Measurements from ENCODE around the gene ENGASE.

Gene ENGASE

DNA sequence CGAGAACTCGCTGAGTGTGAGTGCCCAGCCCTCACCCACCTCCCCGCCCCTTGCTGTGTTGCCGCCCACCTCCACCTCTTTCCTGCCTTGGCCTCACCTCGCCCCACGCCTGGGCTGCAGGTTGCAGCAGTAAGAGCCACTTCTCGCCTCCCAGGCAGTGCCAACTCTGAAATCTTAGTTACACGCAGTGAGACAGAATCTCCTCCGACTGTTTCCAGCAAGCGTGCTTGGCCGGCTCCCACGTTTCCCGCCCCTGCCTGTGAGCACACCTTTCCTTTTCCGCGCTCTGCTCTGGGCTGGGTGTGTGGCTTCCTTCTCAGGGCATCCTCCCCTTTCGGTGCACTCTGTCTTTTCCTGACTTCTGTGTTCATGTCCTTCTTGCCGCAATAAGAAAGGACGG is 5.7 kb downstream of the ENGASE start:
- DNase-seq (ENCODE audit: low read depth in 3 of 3) = no peak

GRCh38 chr17:79080761-79081290 is 6.2 kb downstream of the ENGASE start:
- DNase-seq (ENCODE audit: low read depth in 3 of 3) = no peak

DNA sequence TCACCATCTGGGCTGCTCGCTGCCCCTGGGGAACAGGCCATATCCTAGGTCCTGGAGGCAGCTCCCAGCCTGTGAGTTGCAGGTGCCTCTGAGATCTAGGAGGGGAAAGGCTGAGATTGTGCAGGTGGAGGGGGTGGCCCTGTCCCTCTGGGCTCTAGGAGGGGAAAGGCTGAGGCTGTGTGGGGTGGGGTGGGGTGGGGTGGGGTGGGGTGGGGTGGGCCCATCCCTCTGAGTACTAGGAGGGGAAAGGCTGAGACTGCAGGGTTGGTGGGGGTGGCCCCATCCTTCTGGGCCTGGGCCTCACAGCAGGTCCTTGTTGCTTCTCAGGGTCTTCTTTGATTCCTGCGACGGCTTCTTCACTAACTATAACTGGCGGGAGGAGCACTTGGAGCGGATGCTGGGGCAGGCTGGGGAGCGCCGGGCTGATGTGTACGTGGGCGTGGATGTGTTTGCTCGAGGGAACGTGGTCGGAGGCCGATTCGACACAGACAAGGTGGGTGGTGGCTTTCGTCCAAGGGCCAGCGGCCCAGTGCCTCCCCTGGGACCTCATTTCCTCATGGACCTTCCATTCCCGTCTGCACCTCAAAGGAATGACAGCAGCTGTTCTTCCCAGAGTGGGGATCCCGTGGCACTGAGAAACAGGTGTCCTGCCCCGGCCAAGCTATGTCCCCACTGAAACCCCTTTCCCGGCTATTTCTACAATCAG is 7.1 kb downstream of the ENGASE start:
- DNase-seq (ENCODE audit: low read depth in 3 of 3) = no peak

- peak in 2 of 3 experiments; percentile 25 to 42 for DNase-seq (ENCODE audit: low read depth in 3 of 3)
Measured at GRCh38 chr17:79082311-79083190, 7.9 kb downstream of the ENGASE start.

GRCh38 chr17:79083191-79083971 is 8.8 kb downstream of the ENGASE start:
- no peak for DNase-seq (ENCODE audit: low read depth in 3 of 3)

DNA sequence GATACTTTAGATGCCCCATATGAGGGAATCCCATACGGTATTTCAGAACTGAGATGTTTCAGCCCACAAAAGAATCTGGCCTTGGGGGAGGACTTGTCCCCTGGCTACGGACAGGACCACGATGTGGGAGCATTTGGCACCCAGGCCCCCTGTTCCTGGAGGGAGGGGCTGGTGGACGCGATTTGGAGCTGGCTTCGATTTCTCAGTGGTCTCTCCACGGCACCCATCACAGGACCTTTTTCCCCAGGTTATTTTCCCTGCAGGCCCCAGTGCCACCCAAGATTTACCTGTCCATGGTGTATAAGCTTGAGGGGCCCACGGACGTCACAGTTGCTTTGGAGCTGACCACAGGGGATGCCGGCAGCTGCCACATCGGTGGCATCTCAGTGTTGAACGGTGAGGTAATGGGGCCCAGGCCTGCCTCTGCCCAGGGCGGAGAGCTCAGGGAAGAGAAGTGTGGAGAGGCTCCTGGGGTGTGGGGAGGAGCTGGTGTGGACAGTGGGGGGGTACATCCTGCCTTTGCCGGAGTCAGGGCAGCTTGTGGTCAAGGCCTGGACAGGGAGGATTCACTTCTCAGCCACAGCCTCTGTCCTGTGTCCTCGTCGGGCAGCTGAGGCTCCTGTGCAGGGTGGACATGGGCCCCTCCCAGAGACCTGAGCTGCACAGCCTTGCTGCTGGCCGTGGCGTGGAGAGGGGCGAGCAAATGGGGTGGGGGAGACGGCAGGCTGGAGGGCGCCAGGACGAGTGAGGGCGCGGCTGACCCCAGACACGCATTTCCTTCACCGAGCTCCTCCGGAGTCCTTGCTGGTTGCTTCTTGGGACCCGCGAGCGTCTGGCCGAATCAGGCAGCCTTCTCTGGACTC is 9.9 kb downstream of the ENGASE start:
- no peak for DNase-seq (ENCODE audit: low read depth in 3 of 3)

GRCh38 chr17:79085154-79085920 is 10.7 kb downstream of the ENGASE start:
- no peak for DNase-seq (ENCODE audit: low read depth in 3 of 3)

- DNase-seq (ENCODE audit: low read depth in 3 of 3) = no peak
Measured at GRCh38 chr17:79085921-79086551, 11.4 kb downstream of the ENGASE start.

DNA sequence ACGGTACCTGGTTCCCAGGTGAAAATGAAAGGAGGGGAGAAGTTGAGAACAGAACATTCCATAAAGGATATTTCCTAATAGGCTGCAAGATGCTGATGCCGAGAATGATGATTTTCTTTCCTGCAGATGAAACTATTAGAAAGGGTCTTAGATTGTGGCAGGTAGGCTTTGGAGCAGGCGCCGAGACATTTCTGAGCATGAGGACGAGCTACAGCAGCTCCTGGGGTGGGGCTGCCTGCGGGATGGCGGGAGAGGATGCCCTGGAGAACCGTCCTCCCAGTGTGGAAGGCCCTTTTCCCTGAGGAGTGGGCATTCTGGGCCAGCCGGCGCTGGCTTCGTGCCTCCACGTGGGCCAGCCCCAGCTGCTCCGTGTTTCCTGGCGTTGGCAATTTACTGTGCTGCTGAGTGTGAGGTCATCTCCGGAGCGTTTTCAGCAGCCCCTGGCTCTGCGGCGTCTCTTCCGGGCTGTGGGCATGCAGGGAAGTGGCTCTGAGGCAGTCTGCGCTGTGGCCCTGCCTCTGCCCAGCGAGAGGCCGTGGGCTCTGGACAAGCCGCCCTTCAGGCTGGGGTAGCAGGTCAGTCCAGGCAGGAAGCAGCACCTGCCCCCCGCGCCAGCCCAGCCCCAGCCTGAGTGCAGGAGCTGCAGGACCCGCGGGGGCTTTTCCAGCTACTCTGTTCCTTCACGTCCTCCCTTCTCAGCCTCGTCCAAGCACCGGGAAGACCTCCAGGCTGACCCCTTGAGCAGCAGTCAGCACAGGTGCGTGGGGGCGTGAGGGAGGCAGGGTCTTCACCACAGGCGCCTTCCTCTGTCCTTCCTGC is 12.2 kb downstream of the ENGASE start:
- no peak for DNase-seq (ENCODE audit: low read depth in 3 of 3)

- peak; percentile 54 to 76 (median 69) for DNase-seq (ENCODE audit: low read depth in 3 of 3)
Measured at GRCh38 chr17:79087428-79088143, 13.0 kb downstream of the ENGASE start.

DNA sequence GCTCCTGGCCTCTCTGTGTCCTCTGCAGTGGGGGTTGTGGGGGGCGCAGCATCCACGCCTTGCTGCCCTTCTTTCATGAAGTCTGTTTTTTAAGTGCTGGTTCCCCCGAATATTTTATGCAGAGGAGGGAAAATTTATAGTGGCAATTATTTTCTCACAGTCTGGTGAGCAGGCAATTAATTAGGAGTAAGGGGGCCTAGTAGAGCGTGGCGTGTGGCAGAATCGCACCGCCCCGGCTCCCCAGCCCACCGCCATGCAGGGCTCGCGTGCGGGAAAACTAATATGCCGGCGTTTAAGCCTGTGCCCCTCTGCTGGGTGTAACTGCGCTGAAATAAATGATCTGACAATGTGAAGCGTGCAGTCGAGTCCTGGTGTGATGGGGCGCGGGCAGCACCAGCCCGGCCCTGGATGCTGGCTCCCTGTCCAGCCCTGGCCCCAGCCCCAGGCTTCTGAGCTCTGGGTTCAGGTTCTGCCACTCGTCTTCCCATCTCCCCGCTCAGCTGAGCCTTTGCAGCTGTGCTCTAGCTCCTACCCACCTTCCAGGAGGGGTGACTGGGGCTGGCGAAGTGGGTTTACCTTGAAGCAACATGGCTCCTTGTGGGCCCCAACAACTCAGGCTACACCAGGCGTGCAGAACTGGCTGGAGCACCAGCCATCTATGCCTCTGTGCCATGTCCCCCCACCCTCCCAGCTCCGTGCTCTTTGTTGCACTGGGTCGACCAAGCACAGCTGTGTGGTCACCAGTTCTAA is 13.8 kb downstream of the ENGASE start:
- no peak for DNase-seq (ENCODE audit: low read depth in 3 of 3)

DNA sequence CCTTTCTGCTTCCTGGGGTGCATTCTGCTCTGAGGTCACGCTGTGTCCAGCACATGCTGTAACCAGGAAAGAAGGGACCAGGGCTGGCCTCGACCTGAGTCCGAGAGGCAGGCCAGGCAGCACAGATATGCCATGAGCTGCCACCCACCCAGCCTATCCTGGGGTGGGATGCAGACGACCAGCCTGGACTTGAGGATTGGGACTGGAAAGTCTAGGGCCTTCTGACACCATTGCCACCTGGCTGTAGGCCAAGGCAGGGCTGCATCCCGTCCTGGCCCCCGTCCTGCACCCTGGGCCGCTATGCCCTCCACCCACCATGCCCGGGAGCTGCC is 14.3 kb downstream of the ENGASE start:
- DNase-seq (ENCODE audit: low read depth in 3 of 3) = no peak

DNA sequence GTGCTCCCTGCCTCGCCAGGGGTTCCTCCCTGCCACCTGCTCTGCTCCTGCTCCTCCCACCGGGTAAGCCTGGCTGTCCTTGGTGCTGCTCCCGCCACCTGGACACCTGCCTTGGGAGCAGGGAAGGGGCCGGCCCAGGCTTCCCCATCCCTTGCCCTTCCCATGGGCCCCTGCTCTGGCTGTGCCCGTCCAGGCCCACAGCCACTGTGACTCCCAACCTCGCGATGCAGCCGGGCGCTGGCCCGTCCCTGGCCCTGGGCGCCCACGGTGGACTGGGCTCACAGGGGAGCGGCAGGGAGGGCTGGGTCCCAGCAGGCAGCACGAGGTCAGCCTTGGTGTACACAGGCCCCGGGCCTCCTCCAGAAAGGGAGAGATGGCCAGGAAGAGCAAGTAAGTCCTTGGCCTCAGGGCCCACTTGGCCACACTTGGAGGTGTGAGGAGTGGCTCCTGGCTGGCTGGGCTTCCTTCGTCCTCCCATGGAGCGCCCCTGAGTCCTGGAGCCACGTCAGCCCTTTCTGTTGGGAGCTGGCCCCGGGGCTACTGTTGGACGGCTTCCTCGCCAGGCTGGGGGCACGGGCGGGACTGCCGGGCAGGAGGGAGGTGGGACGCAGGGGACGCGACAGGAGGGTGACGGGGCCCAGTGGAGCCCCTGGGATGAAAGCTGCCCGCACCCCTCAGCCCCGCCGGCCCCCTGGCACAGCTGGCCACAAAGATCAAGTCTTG is 15.3 kb downstream of the ENGASE start:
- no peak for DNase-seq (ENCODE audit: low read depth in 3 of 3)

GRCh38 chr17:79090443-79091225 is 16.0 kb downstream of the ENGASE start:
- DNase-seq (ENCODE audit: low read depth in 3 of 3) = no peak

DNA sequence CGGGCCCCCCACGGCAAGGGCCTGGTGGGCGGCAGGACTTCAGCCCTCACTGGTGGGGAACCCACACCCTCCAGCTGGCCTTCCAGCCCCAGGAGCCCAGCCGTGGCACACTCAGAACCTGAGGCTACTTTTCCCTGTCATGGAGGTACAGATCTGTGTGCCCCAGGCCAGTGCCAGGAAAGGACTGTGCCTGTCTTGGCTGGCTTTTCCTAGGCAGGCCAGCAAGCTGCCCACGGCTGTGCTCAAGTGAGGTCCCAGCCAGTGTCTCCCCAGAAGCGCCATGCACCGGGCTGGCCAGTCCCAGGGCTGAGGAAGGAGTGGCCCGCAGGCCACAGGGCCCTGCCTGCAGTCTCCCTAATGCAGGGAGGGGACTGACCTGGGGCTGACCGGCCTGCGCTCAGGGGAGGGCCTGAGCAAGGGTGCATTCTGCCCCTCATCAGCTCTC is 16.6 kb downstream of the ENGASE start:
- no peak for DNase-seq (ENCODE audit: low read depth in 3 of 3)

GRCh38 chr17:79092567-79092966 is 17.9 kb downstream of the ENGASE start:
- no peak for DNase-seq (ENCODE audit: low read depth in 3 of 3)
